ENCODE data around the gene CPSF3. TPM values are rescaled to one million over a fixed set of nuclear protein-coding genes. Genes with fewer than 3 reads are reported as not detected.
"Not testable (repeated sequence)": the region's sequence is repeated elsewhere in the genome, so short reads cannot be mapped to it uniquely, and the experiment has no call there.

Gene CPSF3
- total and polyA plus RNA-seq, 8 donors, result 8.2 to 55.3 (median 16.7) TPM

DNA sequence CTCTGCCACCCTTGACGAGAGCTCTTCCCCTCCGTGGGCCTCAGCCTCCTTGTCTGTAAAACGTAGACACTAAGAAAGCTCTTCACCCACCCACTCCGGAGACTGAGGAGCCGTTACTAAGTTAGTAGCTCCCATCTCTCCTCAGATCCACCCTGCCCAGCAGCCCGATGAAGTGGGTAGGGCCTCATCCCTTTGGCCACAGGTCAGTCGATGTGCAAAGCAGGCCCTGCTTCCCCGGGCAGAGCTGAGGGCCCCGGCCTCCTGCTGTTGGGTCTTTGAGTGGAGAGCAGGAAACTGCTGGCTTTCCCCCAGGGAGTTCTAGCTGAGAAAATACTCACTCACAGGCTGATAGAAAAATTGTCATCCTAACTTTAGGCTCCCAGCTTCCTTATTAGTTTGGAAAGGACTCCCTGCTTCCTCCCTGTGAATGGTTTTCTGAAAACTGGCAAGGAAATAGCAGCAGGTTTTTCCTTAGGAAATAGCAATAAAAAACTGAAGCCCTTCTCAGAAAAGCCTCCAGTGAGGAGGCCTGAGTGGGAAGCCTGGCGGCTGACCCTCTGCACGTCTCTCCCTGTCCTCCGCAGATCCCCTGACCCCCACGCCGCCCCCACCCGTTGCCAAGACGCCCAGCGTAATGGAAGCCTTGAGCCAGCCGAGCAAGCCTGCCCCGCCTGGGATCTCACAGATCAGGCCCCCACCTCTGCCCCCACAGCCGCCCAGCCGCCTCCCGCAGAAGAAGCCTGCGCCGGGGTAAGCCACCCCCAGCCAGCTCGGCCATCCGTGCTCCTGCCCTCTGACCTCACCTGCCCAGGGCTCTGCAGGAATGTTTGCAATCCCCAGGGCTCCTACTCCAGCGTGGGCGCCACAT, 30.3 kb upstream of the CPSF3 start:
- intact Hi-C loops (cut with DNase I; ENCODE audit: low total_unique reads), result no loop called here
- peak in 1 of 2 donors; percentile 51 for DNase-seq
- no peak for TF ChIP-seq CTCF (IDR thresholded peaks at IDR 0.05)
- TF ChIP-seq POLR2A (IDR thresholded peaks at IDR 0.05), result no peak
- TF ChIP-seq POLR2AphosphoS5 (IDR thresholded peaks at IDR 0.05), result no peak
- TF ChIP-seq EP300 (IDR thresholded peaks at IDR 0.05), result no peak
- no peaks in the 10 kb centered on the region for H3K4me1 ChIP-seq
- H3K27ac ChIP-seq, result peak overlapping the region in 4 of 5 donors; percentile 20 to 63 (median 42)
- no peak overlapping the region for H3K4me3 ChIP-seq
- peaks cover 13 to 88% (median 83%) of the 10 kb centered on the region in 4 donors for H3K36me3 ChIP-seq
- H3K27me3 ChIP-seq, result no peaks in the 10 kb centered on the region
- no peaks in the 10 kb centered on the region for H3K9me3 ChIP-seq
- WGBS, 5 donors, result 71 to 77% (median 75%) methylated on average over 24 to 28 of the region's 28 CpGs

GRCh38 chr2:9394816-9395215, 28.6 kb upstream of the CPSF3 start:
- Histone ChIP-seq H3K4me3 (no peak overlapping the region), H3K36me3 (peaks cover 5 to 80% (median 77%) of the 10 kb centered on the region in 4 donors), H3K27me3 (no peaks in the 10 kb centered on the region), H3K4me1 (peaks cover 0 to 4% (median 0%) of the 10 kb centered on the region in 4 donors), H3K27ac (no peak overlapping the region), H3K9me3 (no peaks in the 10 kb centered on the region)
- no peak for DNase-seq
- no peak for TF ChIP-seq EP300 (IDR thresholded peaks at IDR 0.05)
- TF ChIP-seq POLR2AphosphoS5 (IDR thresholded peaks at IDR 0.05), result no peak
- no peak for TF ChIP-seq POLR2A (IDR thresholded peaks at IDR 0.05)
- no peak for TF ChIP-seq CTCF (IDR thresholded peaks at IDR 0.05)
- 91 to 98% (median 96%) methylated on average over 9 to 15 of the region's 15 CpGs for WGBS, 5 donors
- intact Hi-C loops (cut with DNase I; ENCODE audit: low total_unique reads), result no loop called here

GRCh38 chr2:9397201-9397600, 26.3 kb upstream of the CPSF3 start:
- no peak for TF ChIP-seq POLR2A (IDR thresholded peaks at IDR 0.05)
- no peak for TF ChIP-seq POLR2AphosphoS5 (IDR thresholded peaks at IDR 0.05)
- no peak for TF ChIP-seq CTCF (IDR thresholded peaks at IDR 0.05)
- no peak for TF ChIP-seq EP300 (IDR thresholded peaks at IDR 0.05)
- Histone ChIP-seq H3K36me3 (peaks cover 13 to 77% (median 75%) of the 10 kb centered on the region in 4 donors), H3K27me3 (no peaks in the 10 kb centered on the region), H3K9me3 (no peaks in the 10 kb centered on the region), H3K4me3 (no peak overlapping the region), H3K4me1 (peaks cover 0 to 7% (median 2%) of the 10 kb centered on the region in 4 donors), H3K27ac (no peak overlapping the region)
- intact Hi-C loops (cut with DNase I; ENCODE audit: low total_unique reads), result no loop called here
- WGBS, 5 donors, result 92 to 97% (median 95%) methylated on average over 14 of the region's 14 CpGs
- DNase-seq, result no peak

- H3K9me3 ChIP-seq; H3K27me3 ChIP-seq; intact Hi-C loops (cut with DNase I; ENCODE audit: low total_unique reads); H3K4me3 ChIP-seq; H3K4me1 ChIP-seq; DNase-seq: not testable (repeated sequence)
- Histone ChIP-seq H3K27ac (peak overlapping the region in 2 of 5 donors; percentile 42 to 72), H3K36me3 (peaks cover 13 to 79% (median 74%) of the 10 kb centered on the region in 4 donors)
- WGBS, 5 donors, result 91 to 97% (median 95%) methylated on average over 8 to 11 of the region's 11 CpGs
These were observed 25.2 kb upstream of the CPSF3 start for GRCh38 chr2:9398251-9398650.
